GM21717 (cell line): ENCODE data around the gene GNAZ.

Experiments used
- ATAC-seq: cut with Tn5 transposase; IDR thresholded peaks from one replicate; pipeline ENCODE4 v1.9.1; 2021; ENCODE audit warnings: mild to moderate bottlenecking, moderate library complexity; ENCODE audit not compliant: unreplicated experiment

The GNAZ gene

GRCh38 chr22:23105919-23106318 lies 35.6 kb downstream of the GNAZ start:
- no peak for ATAC-seq

- no peak for ATAC-seq
These were observed 36.0 kb downstream of the GNAZ start for GRCh38 chr22:23106344-23106743.

- ATAC-seq: no peak
These were observed 36.6 kb downstream of the GNAZ start for GRCh38 chr22:23106906-23107367.

GRCh38 chr22:23107487-23108248 lies 37.3 kb downstream of the GNAZ start:
- no peak for ATAC-seq

GRCh38 chr22:23108249-23109078 lies 38.1 kb downstream of the GNAZ start:
- no peak for ATAC-seq

GRCh38 chr22:23109079-23109347 lies 38.7 kb downstream of the GNAZ start:
- no peak for ATAC-seq

GRCh38 chr22:23109441-23109978 lies 39.2 kb downstream of the GNAZ start:
- ATAC-seq: no peak

- ATAC-seq: no peak
These were observed 40.0 kb downstream of the GNAZ start for GRCh38 chr22:23110190-23110921.

- no peak for ATAC-seq
These were observed 40.7 kb downstream of the GNAZ start for GRCh38 chr22:23110922-23111527.

- ATAC-seq: no peak
These were observed 42.2 kb downstream of the GNAZ start for GRCh38 chr22:23112472-23113012.

- ATAC-seq: no peak
These were observed 42.9 kb downstream of the GNAZ start for GRCh38 chr22:23113067-23113846.

GRCh38 chr22:23113847-23114720 lies 43.8 kb downstream of the GNAZ start:
- no peak for ATAC-seq

GRCh38 chr22:23114721-23115020 lies 44.4 kb downstream of the GNAZ start:
- ATAC-seq: no peak

GRCh38 chr22:23115369-23115768 lies 45.0 kb downstream of the GNAZ start:
- no peak for ATAC-seq

- ATAC-seq: no peak
These were observed 45.6 kb downstream of the GNAZ start for GRCh38 chr22:23115825-23116494.

GRCh38 chr22:23116506-23117263 lies 46.4 kb downstream of the GNAZ start:
- no peak for ATAC-seq

GRCh38 chr22:23117275-23117674 lies 47.0 kb downstream of the GNAZ start:
- ATAC-seq: no peak
